MM.1S (cell line): Measurements from ENCODE around the gene ANKRD29.

ENCODE experiments used
- DNase-seq: peaks from one replicate; pipeline ENCODE4 v3.0.0-alpha.2; 2015
- H2AFZ ChIP-seq: fragments of 300-600 bp; sonication (generic); 2 replicates; pipeline ENCODE4 v1.6.0; 2016; ENCODE audit warnings: antibody characterized with exemption, low read length
- H3F3A ChIP-seq: fragments of 300-600 bp; sonication (generic); 2 replicates; pipeline ENCODE4 v1.6.1; 2016; ENCODE audit warnings: mild to moderate bottlenecking, antibody characterized with exemption, low read length, moderate library complexity, mixed read lengths; ENCODE audit not compliant: insufficient read depth
- H3K27ac ChIP-seq: fragments of 300-600 bp; sonication (generic); 2 replicates; pipeline ENCODE4 v1.5.1; 2016; ENCODE audit warnings: mild to moderate bottlenecking, low read length
- H3K27me3 ChIP-seq: fragments of 300-600 bp; sonication (generic); replicated peaks from 2 replicates; pipeline ENCODE4 v1.6.0; 2016; ENCODE audit warnings: low read length; ENCODE audit not compliant: insufficient read depth
- H3K36me3 ChIP-seq: fragments of 300-600 bp; sonication (generic); replicated peaks from 2 replicates; pipeline ENCODE4 v1.6.1; 2016; ENCODE audit warnings: mild to moderate bottlenecking, low read length, mixed read lengths; ENCODE audit not compliant: insufficient read depth
- H3K4me1 ChIP-seq: fragments of 300-600 bp; sonication (generic); 2 replicates; pipeline ENCODE4 v1.6.1; 2016; ENCODE audit warnings: low read length, mixed read lengths
- H3K4me2 ChIP-seq: fragments of 300-600 bp; sonication (generic); 2 replicates; pipeline ENCODE4 v1.6.0; 2016; ENCODE audit warnings: low read depth, low read length
- H3K4me3 ChIP-seq: fragments of 300-600 bp; sonication (generic); 2 replicates; pipeline ENCODE4 v1.5.1; 2016; ENCODE audit warnings: low read length, mixed read lengths
- H3K79me2 ChIP-seq: fragments of 300-600 bp; sonication (generic); 2 replicates; pipeline ENCODE4 v1.6.1; 2016; ENCODE audit warnings: mixed run types, low read length, mixed read lengths
- H3K9ac ChIP-seq: fragments of 300-600 bp; sonication (generic); 2 replicates; pipeline ENCODE4 v1.6.1; 2016; ENCODE audit warnings: low read length, mixed read lengths
- H3K9me2 ChIP-seq: fragments of 300-600 bp; sonication (generic); replicated peaks from 2 replicates; pipeline ENCODE4 v1.6.1; 2016; ENCODE audit warnings: mild to moderate bottlenecking, low read length, mixed read lengths; ENCODE audit not compliant: insufficient read depth
- H3K9me3 ChIP-seq: fragments of 300-600 bp; sonication (generic); replicated peaks from 2 replicates; pipeline ENCODE4 v1.6.1; 2016; ENCODE audit warnings: mild to moderate bottlenecking, low read length, mixed read lengths; ENCODE audit not compliant: insufficient read depth
- H4K20me1 ChIP-seq: fragments of 300-600 bp; sonication (generic); 2 replicates; pipeline ENCODE4 v1.6.1; 2016; ENCODE audit warnings: mild to moderate bottlenecking, low read length, moderate library complexity, mixed read lengths; ENCODE audit not compliant: insufficient read depth
- CTCF ChIP-seq: fragments of 300-600 bp; sonication (generic); IDR thresholded peaks from 2 replicates; pipeline ENCODE4 v1.5.1; 2016; ENCODE audit warnings: antibody characterized with exemption, low read length, mixed read lengths
- EZH2 ChIP-seq: fragments of 300-600 bp; sonication (generic); optimal IDR thresholded peaks from 2 replicates; pipeline ENCODE3; 2017; ENCODE audit warnings: low read depth, mild to moderate bottlenecking, antibody characterized with exemption, low read length, mixed read lengths
- EZH2phosphoT487 ChIP-seq: fragments of 300-600 bp; sonication (generic); IDR thresholded peaks from 2 replicates; pipeline ENCODE4 v1.6.1; 2018; ENCODE audit warnings: antibody characterized with exemption, low read length

The ANKRD29 gene

GRCh38 chr18:23667114-23667513 lies 4.4 kb upstream of the ANKRD29 start:
- no peak overlapping the region for H2AFZ ChIP-seq
- H3K79me2 ChIP-seq = no peaks in the 10 kb centered on the region
- no peak for DNase-seq
- H3K9me2 ChIP-seq = no peaks in the 10 kb centered on the region
- no peak overlapping the region for H3K4me3 ChIP-seq
- H3K9ac ChIP-seq = no peak overlapping the region
- H3F3A ChIP-seq = no peaks in the 10 kb centered on the region
- TF ChIP-seq EZH2phosphoT487 (no peak), EZH2 (no peak), CTCF (no peak)
- no peaks in the 10 kb centered on the region for H3K27me3 ChIP-seq
- no peaks in the 10 kb centered on the region for H3K9me3 ChIP-seq
- H3K4me1 ChIP-seq = 0 out of 2 replicates have a peak, but pooled peaks cover 3% of the 10 kb centered on the region
- no peak overlapping the region for H3K4me2 ChIP-seq
- H4K20me1 ChIP-seq = no peaks in the 10 kb centered on the region
- no peak overlapping the region for H3K27ac ChIP-seq
- no peaks in the 10 kb centered on the region for H3K36me3 ChIP-seq

GRCh38 chr18:23664674-23665073 lies 2.0 kb upstream of the ANKRD29 start:
- Histone ChIP-seq H3K9me3 (no peaks in the 10 kb centered on the region), H3K9ac (no peak overlapping the region), H3K27ac (no peak overlapping the region), H3K4me3 (no peak overlapping the region), H3K36me3 (no peaks in the 10 kb centered on the region), H3K4me2 (no peak overlapping the region), H3F3A (no peaks in the 10 kb centered on the region), H4K20me1 (no peaks in the 10 kb centered on the region), H3K27me3 (peaks cover 4% of the 10 kb centered on the region; the same call in 1 of the 2 replicates), H3K79me2 (no peaks in the 10 kb centered on the region), H3K9me2 (no peaks in the 10 kb centered on the region), H2AFZ (no peak overlapping the region), H3K4me1 (0 out of 2 replicates have a peak, but pooled peaks cover 3% of the 10 kb centered on the region)
- DNase-seq = no peak
- no peak for TF ChIP-seq CTCF
- no peak for TF ChIP-seq EZH2phosphoT487
- TF ChIP-seq EZH2 = no peak

GRCh38 chr18:23661735-23662308 lies 889 bp downstream of the ANKRD29 start:
- Histone ChIP-seq H3K27ac (no peak overlapping the region), H3K9me3 (no peaks in the 10 kb centered on the region), H3K4me1 (0 out of 2 replicates have a peak, but pooled peaks cover 3% of the 10 kb centered on the region), H3K27me3 (peaks cover 4% of the 10 kb centered on the region; the same call in 1 of the 2 replicates), H3K36me3 (no peaks in the 10 kb centered on the region), H4K20me1 (no peaks in the 10 kb centered on the region), H3K4me2 (peak overlapping the region; percentile 52; the same call in 1 of the 2 replicates), H3K4me3 (no peak overlapping the region; the same call in 1 of the 2 replicates), H3K9me2 (no peaks in the 10 kb centered on the region), H3K79me2 (no peaks in the 10 kb centered on the region), H2AFZ (no peak overlapping the region), H3K9ac (no peak overlapping the region), H3F3A (no peaks in the 10 kb centered on the region)
- DNase-seq = no peak
- no peak for TF ChIP-seq EZH2phosphoT487
- TF ChIP-seq CTCF = no peak
- no peak for TF ChIP-seq EZH2
